Measurements from ENCODE around the gene LIN28A. TPM values are rescaled to one million over a fixed set of nuclear protein-coding genes. Genes with fewer than 3 reads are reported as not detected.
A peak's percentile ranks its signal among the peaks of the same experiment; 100 is the strongest.

The LIN28A gene
- total RNA-seq, 2 experiments from 2014 or later = not detected

- H3K9me3 ChIP-seq (ENCODE audit: control insufficient read depth in 1 of 2, insufficient read depth in 1 of 2, low read length in 2 of 2) = peaks cover 0 to 23% of the 10 kb centered on the region in 2 experiments
- peaks cover 30% of the 10 kb centered on the region for H3K4me1 Mint-ChIP-seq (ENCODE audit: low read depth)
- intact Hi-C loops (cut with DNase I, micrococcal nuclease) = loop anchor here in 1 of 2 experiments (2.0 kb wide), 1 partner anchor 34 kb away; no protein-coding TSS in a partner anchor
- POLR2A ChIA-PET = interaction anchor here (0.6 to 1.0 kb wide), 2 partner anchors 13 to 122 kb away, joined by 3 read pairs; no protein-coding TSS in a partner anchor
- H3K27ac Mint-ChIP-seq = no peak overlapping the region
- H3K27me3 ChIP-seq (ENCODE audit: control insufficient read depth in 1 of 2, insufficient read depth in 2 of 2, low read length in 2 of 2) = peaks cover 48 to 60% of the 10 kb centered on the region in 2 experiments
- no peaks in the 10 kb centered on the region for H3K36me3 ChIP-seq (ENCODE audit: insufficient read depth, low read length)
- ATAC-seq (ENCODE audit: poor library complexity) (no peak), DNase-seq (peak in 2 of 14 experiments; percentile 30 to 33)
- CTCF ChIA-PET = interaction anchor here (1.2 kb wide), 1 partner anchor 240 kb away, joined by 3 read pairs; the partner anchor contains the start of gene ZNF593
- H3K27me3 Mint-ChIP-seq = peaks cover 65% of the 10 kb centered on the region
- H3K4me3 ChIP-seq (ENCODE audit: low read length) = peak overlapping the region; percentile 10
- TF ChIP-seq, protein P1, sequence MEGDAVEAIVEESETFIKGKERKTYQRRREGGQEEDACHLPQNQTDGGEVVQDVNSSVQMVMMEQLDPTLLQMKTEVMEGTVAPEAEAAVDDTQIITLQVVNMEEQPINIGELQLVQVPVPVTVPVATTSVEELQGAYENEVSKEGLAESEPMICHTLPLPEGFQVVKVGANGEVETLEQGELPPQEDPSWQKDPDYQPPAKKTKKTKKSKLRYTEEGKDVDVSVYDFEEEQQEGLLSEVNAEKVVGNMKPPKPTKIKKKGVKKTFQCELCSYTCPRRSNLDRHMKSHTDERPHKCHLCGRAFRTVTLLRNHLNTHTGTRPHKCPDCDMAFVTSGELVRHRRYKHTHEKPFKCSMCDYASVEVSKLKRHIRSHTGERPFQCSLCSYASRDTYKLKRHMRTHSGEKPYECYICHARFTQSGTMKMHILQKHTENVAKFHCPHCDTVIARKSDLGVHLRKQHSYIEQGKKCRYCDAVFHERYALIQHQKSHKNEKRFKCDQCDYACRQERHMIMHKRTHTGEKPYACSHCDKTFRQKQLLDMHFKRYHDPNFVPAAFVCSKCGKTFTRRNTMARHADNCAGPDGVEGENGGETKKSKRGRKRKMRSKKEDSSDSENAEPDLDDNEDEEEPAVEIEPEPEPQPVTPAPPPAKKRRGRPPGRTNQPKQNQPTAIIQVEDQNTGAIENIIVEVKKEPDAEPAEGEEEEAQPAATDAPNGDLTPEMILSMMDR (IDR thresholded peaks at IDR 0.05) = no peak
- H3K4me1 ChIP-seq (ENCODE audit: insufficient read depth, low read length) = peaks cover 31% of the 10 kb centered on the region
- peak overlapping the region; percentile 49 for H3K4me3 Mint-ChIP-seq
- H3K36me3 Mint-ChIP-seq (ENCODE audit: low read depth) = no peaks in the 10 kb centered on the region
- H3K27ac ChIP-seq (ENCODE audit: low read depth in 1 of 2, low read length in 2 of 2) = no peak overlapping the region
- peaks cover 2% of the 10 kb centered on the region for H3K9me3 Mint-ChIP-seq
Observed at GRCh38 chr1:26409191-26409807, 1.3 kb upstream of the LIN28A start.

DNA sequence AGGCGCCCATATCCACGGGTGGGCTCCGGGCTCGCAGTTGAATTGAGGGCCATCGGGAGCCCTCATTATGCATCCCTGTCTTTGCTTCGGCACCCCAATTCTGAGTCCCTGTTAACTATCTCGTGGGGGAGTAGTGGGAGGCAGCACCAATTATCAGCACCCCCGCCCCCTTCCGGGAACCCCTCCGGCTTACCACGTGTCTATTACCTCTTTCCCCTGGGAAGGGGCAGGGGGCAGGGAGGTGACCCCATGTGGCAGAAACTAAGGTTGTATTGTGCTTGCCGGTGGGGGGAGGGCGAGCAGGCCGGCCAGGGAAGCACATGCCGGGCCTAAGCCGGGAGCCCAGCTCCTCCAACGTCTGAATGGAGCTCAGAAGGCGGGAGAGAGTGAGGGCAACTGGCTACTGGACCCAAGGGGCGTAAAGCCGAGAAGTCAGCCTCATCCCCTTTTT lies 1.0 kb downstream of the LIN28A start:
- H3K4me3 Mint-ChIP-seq = peak overlapping the region; percentile 38
- peaks cover 0 to 23% of the 10 kb centered on the region in 2 experiments for H3K9me3 ChIP-seq (ENCODE audit: control insufficient read depth in 1 of 2, insufficient read depth in 1 of 2, low read length in 2 of 2)
- no peak overlapping the region for H3K27ac Mint-ChIP-seq
- no peak for ATAC-seq (ENCODE audit: poor library complexity)
- H3K27me3 Mint-ChIP-seq = peaks cover 68% of the 10 kb centered on the region
- ChIA-PET POLR2A (interaction anchor here (0.5 kb wide), 1 partner anchor 88 kb away, joined by 4 read pairs; no protein-coding TSS in a partner anchor), CTCF (no interaction called here)
- intact Hi-C loops (cut with DNase I, micrococcal nuclease) = loop anchor here in 1 of 2 experiments (10.0 kb wide), 1 partner anchor 377 kb away; no protein-coding TSS in a partner anchor
- H3K36me3 Mint-ChIP-seq (ENCODE audit: low read depth) = no peaks in the 10 kb centered on the region
- TF ChIP-seq, protein P1 (IDR thresholded peaks at IDR 0.05) = no peak
- peaks cover 52 to 60% of the 10 kb centered on the region in 2 experiments for H3K27me3 ChIP-seq (ENCODE audit: control insufficient read depth in 1 of 2, insufficient read depth in 2 of 2, low read length in 2 of 2)
- H3K4me1 Mint-ChIP-seq (ENCODE audit: low read depth) = peaks cover 30% of the 10 kb centered on the region
- peaks cover 2% of the 10 kb centered on the region for H3K9me3 Mint-ChIP-seq
- no peak for DNase-seq
- no peak overlapping the region for H3K27ac ChIP-seq (ENCODE audit: low read depth in 1 of 2, low read length in 2 of 2)
- no peaks in the 10 kb centered on the region for H3K36me3 ChIP-seq (ENCODE audit: insufficient read depth, low read length)
- no peak overlapping the region for H3K4me3 ChIP-seq (ENCODE audit: low read length)
- H3K4me1 ChIP-seq (ENCODE audit: insufficient read depth, low read length) = peaks cover 31% of the 10 kb centered on the region

DNA sequence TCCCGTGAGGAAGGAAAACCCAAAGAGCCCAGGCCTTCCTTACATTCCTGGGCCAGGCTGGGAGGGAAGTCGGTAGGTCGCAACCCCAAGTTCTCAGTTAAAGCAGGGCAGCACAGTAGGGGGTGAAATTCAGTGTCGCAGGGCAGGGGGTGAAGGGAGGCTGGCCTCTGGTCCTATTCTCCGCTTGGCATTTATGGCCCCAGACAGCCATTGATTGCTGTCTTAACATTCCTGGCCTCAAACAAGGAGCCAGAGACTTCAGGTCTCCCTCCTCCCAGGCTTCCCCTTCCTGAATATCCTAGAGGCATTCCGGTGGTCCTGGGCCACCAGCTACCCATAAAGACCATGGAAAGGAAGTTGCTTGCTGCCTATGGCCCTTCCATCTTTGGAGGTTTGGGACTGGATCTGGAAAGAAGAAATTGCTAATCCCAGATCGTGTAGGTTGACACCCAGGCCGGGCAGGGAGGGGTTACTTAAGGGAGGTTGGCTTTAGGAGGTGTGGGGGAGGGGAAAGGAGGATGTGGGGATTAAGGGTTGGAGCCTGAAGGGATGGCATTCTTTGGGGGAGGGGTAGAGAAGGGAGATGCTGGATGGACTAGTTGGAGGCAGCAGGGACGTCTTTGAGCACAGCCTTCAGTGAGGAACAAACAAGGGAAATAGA lies 1.7 kb downstream of the LIN28A start:
- H3K27me3 ChIP-seq (ENCODE audit: control insufficient read depth in 1 of 2, insufficient read depth in 2 of 2, low read length in 2 of 2) = peaks cover 52 to 60% of the 10 kb centered on the region in 2 experiments
- H3K4me3 ChIP-seq (ENCODE audit: low read length) = no peak overlapping the region
- no peaks in the 10 kb centered on the region for H3K36me3 Mint-ChIP-seq (ENCODE audit: low read depth)
- H3K27ac Mint-ChIP-seq = no peak overlapping the region
- intact Hi-C loops (cut with DNase I, micrococcal nuclease) = loop anchor here in 1 of 2 experiments (10.0 kb wide), 1 partner anchor 378 kb away; no protein-coding TSS in a partner anchor
- TF ChIP-seq, protein P1 (IDR thresholded peaks at IDR 0.05) = no peak
- H3K9me3 Mint-ChIP-seq = peaks cover 2% of the 10 kb centered on the region
- CTCF ChIA-PET = no interaction called here
- H3K4me1 Mint-ChIP-seq (ENCODE audit: low read depth) = peaks cover 30% of the 10 kb centered on the region
- no peaks in the 10 kb centered on the region for H3K36me3 ChIP-seq (ENCODE audit: insufficient read depth, low read length)
- peaks cover 0 to 23% of the 10 kb centered on the region in 2 experiments for H3K9me3 ChIP-seq (ENCODE audit: control insufficient read depth in 1 of 2, insufficient read depth in 1 of 2, low read length in 2 of 2)
- peaks cover 72% of the 10 kb centered on the region for H3K27me3 Mint-ChIP-seq
- no peak overlapping the region for H3K27ac ChIP-seq (ENCODE audit: low read depth in 1 of 2, low read length in 2 of 2)
- H3K4me1 ChIP-seq (ENCODE audit: insufficient read depth, low read length) = peaks cover 31% of the 10 kb centered on the region
- DNase-seq (no peak), ATAC-seq (ENCODE audit: poor library complexity) (no peak)
- POLR2A ChIA-PET = interaction anchor here (0.5 kb wide), 1 partner anchor 89 kb away, joined by 4 read pairs; no protein-coding TSS in a partner anchor
- H3K4me3 Mint-ChIP-seq = no peak overlapping the region
